CD4-positive, alpha-beta T cell treated with Interleukin-15 for 4 hours (primary cell): Measurements from ENCODE around the gene ITGA4.

Experiments used
- DNase-seq: peaks from one replicate; pipeline ENCODE4 v3.0.0-alpha.2; 2020; ENCODE audit warnings: low spot score

Gene ITGA4

DNA sequence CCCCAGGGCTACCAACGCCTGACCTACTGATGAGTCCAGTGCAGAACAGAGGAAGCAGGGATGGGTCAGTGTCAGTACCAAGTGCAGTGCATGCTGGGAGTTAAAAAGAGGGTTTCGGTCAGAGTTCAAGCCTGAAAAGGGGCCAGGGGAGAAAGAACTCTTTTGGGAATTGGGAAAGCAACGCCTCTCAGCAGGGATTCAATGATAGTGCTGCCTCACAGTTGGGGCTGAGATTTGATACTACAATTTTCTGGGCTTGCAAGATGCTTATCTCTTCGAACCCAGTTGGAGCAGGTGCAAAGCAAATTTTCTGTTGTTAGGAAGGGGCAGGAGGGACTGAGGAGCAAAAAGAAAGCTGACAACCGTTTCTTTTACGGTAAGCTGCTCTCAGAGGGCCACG, 117.1 kb downstream of the ITGA4 start:
- DNase-seq: no peak

DNA sequence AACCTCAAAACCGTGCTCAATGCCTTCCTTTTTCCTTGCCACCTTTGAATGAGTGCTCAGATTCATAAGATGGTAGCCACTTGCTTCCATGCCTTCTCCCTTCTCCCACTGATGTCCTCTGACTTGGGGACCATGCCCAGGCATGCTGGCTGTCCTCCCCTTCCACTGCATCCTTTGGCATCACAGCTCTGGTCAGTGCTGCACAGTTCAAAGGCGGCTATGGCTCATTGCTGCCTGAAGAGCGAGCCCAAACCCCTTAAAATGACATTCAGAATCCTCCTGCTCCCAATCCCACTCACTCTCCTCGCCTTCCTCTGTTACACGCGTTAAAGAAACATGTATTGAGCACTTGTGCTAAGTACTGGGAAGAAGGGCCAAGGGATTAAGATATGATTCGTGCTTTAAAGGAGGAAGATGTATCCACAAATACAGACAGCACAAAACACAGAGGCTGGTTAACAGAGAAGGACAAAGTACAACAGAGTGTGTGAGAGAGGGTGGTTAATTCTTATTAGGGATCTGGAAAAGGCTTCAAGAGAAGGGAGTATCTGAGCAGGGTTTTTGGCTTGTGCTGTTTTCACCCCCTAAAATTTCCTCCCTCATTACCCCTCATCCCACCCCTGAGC, 118.0 kb downstream of the ITGA4 start:
- DNase-seq: no peak

DNA sequence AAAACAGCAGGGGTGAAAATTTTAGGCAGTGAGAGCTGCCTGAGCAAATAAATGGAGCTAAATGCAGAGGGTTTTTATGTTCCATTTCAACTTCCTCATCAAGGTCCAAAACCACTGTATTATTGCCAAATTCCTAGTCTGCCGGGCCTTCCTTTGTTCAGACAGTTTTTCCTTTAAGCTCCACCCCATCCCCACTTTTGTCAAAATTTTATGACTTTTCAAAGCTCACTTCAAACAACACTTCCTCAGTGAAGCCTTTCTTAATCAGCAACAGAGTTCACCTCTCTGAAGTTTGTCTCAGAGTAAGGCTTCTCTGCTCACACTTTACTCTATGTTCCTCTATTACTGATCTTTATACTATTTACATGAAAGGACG, 118.5 kb downstream of the ITGA4 start:
- DNase-seq: no peak

DNA sequence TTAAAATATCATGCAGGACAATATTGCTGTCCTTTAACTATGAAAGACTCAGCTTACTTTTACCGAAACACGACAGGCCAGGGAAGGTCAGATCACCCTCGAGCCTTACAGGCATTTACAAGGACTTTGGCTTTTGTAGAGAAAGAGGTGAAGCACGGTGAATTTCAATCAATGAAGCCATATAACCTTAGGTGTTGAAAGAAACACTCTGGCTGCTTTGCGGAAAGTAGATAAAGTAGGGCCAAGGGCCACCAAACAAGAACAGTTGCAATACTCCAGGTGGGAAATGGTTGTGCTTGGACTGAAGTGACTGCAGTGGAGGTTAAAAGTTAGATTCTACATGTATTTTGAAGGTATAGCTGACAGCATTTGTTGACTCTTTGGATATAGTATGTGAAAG, 119.2 kb downstream of the ITGA4 start:
- DNase-seq: no peak

DNA sequence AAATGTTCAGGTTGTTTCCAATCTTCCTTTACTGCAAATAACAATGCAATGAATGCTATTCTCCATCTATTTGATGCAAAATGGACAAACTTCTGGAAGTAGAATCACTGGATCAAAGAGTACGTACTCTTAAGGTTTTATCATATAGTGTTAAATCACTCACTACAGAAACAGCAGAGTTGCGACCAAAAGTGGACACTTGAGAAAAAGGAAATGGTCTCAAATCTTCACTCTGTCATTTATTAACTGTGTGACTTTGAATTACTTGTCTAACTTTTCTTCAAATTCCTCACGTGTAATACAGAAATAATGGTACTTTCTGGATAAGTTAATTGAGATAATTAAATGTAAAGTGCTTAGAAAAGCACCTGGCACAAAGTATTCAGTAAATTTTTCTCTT, 121.6 kb downstream of the ITGA4 start:
- no peak for DNase-seq

DNA sequence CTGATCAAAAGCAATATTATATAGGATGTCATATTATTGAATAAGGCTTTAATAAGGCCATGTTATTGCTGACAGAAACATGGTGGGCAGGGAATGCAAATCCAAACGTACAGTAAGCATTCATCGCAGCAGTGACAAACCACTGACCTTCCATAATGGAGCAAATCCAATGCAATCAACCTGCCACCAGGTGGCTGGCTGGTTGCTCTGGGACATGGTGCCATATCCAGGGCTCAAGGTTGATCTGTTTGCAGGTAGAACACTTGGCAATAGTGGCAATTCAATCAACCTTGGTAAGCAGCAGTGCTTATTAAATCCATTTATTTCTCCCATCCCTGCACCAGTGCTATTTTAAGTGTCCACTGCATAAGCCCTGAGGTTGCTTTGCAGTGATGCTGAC, 124.3 kb downstream of the ITGA4 start:
- DNase-seq: no peak

DNA sequence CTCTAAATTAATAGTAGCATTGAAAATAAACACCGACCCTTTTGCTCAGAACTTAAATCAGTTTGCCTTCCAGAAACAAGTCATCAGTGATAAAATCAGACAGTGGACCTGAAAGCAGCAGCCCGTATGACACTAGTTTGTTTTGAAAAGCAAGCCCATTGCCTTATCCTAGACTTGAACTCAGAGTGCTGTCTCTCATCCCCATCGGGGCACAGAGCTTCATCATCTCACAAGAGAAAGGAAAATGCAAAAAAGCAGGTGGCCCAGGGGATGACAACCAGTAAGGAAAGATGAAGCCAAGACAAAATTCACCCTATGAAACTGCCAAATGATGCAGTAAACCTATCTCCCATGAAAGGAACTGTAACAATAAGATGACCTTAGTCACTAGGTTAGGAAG, 128.5 kb downstream of the ITGA4 start:
- DNase-seq: no peak
